Gastrocnemius medialis (tissue), 4 donors: ENCODE results near the gene TNNI3K. TPM values are rescaled to one million over a fixed set of nuclear protein-coding genes. Genes with fewer than 3 reads are reported as not detected.

ENCODE experiments used
- ATAC-seq, 2 donors: fragments of 150-250 bp; one replicate each; pipeline ENCODE4 v1.9.1; 2016
- DNase-seq, 2 donors: peaks; one replicate each; pipeline ENCODE4 v3.0.0-alpha.2; 2019
- H3K27ac ChIP-seq, 4 donors: fragments of 200-600 bp; sonication (generic); 1 replicate in 1 of 4; 2 replicates in 3 of 4; pipeline ENCODE4 v1.5.1; 2016 to 2018; ENCODE audit warnings: mild to moderate bottlenecking in 2 of 4, moderate library complexity in 1 of 4
- H3K27me3 ChIP-seq, 3 donors: fragments of 200-600 bp; sonication (generic) in 2 of 3; 1 replicate in 1 of 3; 2 replicates in 2 of 3; pipeline versions ENCODE4 v1.5.1 to v1.6.0; 2016 to 2019; ENCODE audit warnings: mild to moderate bottlenecking in 1 of 3, moderate library complexity in 1 of 3
- H3K36me3 ChIP-seq, 2 donors: fragments of 200-600 bp; sonication (generic) in 1 of 2; one replicate each; pipeline ENCODE4 v1.5.1; 2017 to 2018
- H3K4me1 ChIP-seq, 2 donors: fragments of 200-600 bp; sonication (generic) in 1 of 2; one replicate each; pipeline ENCODE4 v1.5.1; 2016 to 2017; ENCODE audit warnings: mild to moderate bottlenecking in 2 of 2
- H3K4me3 ChIP-seq, 4 donors: fragments of 200-600 bp; sonication (generic) in 3 of 4; 1 replicate in 1 of 4; 2 replicates in 3 of 4; pipeline ENCODE4 v1.5.1; 2016 to 2019; ENCODE audit warnings: mild to moderate bottlenecking in 2 of 4
- H3K9me3 ChIP-seq, 3 donors: fragments of 200-600 bp; sonication (generic) in 2 of 3; 1 replicate in 1 of 3; 2 replicates in 2 of 3; pipeline ENCODE4 v1.5.1; 2016 to 2019
- CTCF ChIP-seq, 5 experiments: fragments of 450-650 bp in 3 of 5; fragments of 200-600 bp in 2 of 5; sonication (generic) in 2 of 5; IDR thresholded peaks in 4 of 5; conservative IDR thresholded peaks in 1 of 5; 1 replicate in 4 of 5; 2 replicates in 1 of 5; pipeline ENCODE4 v1.5.1; 2016 to 2019; ENCODE audit warnings: antibody characterized with exemption in 5 of 5, mild to moderate bottlenecking in 3 of 5, moderate library complexity in 3 of 5
- POLR2A ChIP-seq, 2 donors: fragments of 450-650 bp; IDR thresholded peaks; one replicate each; pipeline ENCODE4 v1.6.1; 2017; ENCODE audit warnings: antibody characterized with exemption in 2 of 2, mild to moderate bottlenecking in 2 of 2, moderate library complexity in 2 of 2
- in situ Hi-C, 4 donors: fragments of 200-750 bp; cut with MboI; loops; one replicate each; pipeline versions ENCODE4 v1.15.0 to v1.8.0; 2017; ENCODE audit warnings: low sequenced_read_pairs in 4 of 4
- intact Hi-C: fragments of 100-400 bp; cut with DNase I; formaldehyde crosslinking; loops from one replicate; pipeline ENCODE4 v1.15.1; 2023; ENCODE audit warnings: low total_unique reads
- total RNA-seq, 4 donors: library from RNA; depleted of rRNA; stranded (reverse); fragments of >200 nt; gene quantifications; one replicate each; pipeline versions ENCODE4 v1.1.0 to v1.2.3, GENCODE V29; 2016

Gene TNNI3K
- total RNA-seq, 4 donors from 2014 or later, result 0.39 to 8.6 (median 4.0) TPM

- TF ChIP-seq CTCF (IDR thresholded peaks at IDR 0.05 in 4 of 5, conservative IDR thresholded peaks at IDR 0.05 in 1 of 5) (no peak), POLR2A (IDR thresholded peaks at IDR 0.05) (no peak)
- no peaks in the 10 kb centered on the region for H3K27me3 ChIP-seq
- H3K9me3 ChIP-seq, result no peaks in the 10 kb centered on the region
- no peak overlapping the region for H3K27ac ChIP-seq
- no peak for ATAC-seq
- in situ Hi-C loops, result no loop called here
- DNase-seq, result no peak
- intact Hi-C loops, result no loop called here
- H3K4me3 ChIP-seq, result no peak overlapping the region
- no peaks in the 10 kb centered on the region for H3K4me1 ChIP-seq
- H3K36me3 ChIP-seq, result no peaks in the 10 kb centered on the region
Observed at GRCh38 chr1:74586253-74586897, 351.2 kb downstream of the TNNI3K start.

GRCh38 chr1:74587888-74588287 lies 352.7 kb downstream of the TNNI3K start:
- H3K4me3 ChIP-seq, result no peak overlapping the region
- intact Hi-C loops (no loop called here), in situ Hi-C loops (no loop called here)
- no peak overlapping the region for H3K27ac ChIP-seq
- ATAC-seq, result no peak
- no peaks in the 10 kb centered on the region for H3K9me3 ChIP-seq
- H3K27me3 ChIP-seq, result no peaks in the 10 kb centered on the region
- DNase-seq, result no peak
- TF ChIP-seq POLR2A (IDR thresholded peaks at IDR 0.05), result no peak
- TF ChIP-seq CTCF (IDR thresholded peaks at IDR 0.05 in 4 of 5, conservative IDR thresholded peaks at IDR 0.05 in 1 of 5), result no peak
- H3K4me1 ChIP-seq, result no peaks in the 10 kb centered on the region
- no peaks in the 10 kb centered on the region for H3K36me3 ChIP-seq

- H3K4me1 ChIP-seq, result no peaks in the 10 kb centered on the region
- no peaks in the 10 kb centered on the region for H3K27me3 ChIP-seq
- no peak overlapping the region for H3K27ac ChIP-seq
- DNase-seq (no peak), ATAC-seq (no peak)
- no peak overlapping the region for H3K4me3 ChIP-seq
- H3K9me3 ChIP-seq, result no peaks in the 10 kb centered on the region
- TF ChIP-seq POLR2A (IDR thresholded peaks at IDR 0.05), result no peak
- TF ChIP-seq CTCF (IDR thresholded peaks at IDR 0.05 in 4 of 5, conservative IDR thresholded peaks at IDR 0.05 in 1 of 5), result no peak
- intact Hi-C loops (no loop called here), in situ Hi-C loops (no loop called here)
- H3K36me3 ChIP-seq, result no peaks in the 10 kb centered on the region
Observed at GRCh38 chr1:74590288-74590687, 355.1 kb downstream of the TNNI3K start.

GRCh38 chr1:74591949-74592348 lies 356.8 kb downstream of the TNNI3K start:
- in situ Hi-C loops, result no loop called here
- ATAC-seq, result no peak
- no peak for TF ChIP-seq CTCF (IDR thresholded peaks at IDR 0.05 in 4 of 5, conservative IDR thresholded peaks at IDR 0.05 in 1 of 5)
- no peak for TF ChIP-seq POLR2A (IDR thresholded peaks at IDR 0.05)

More at GRCh38 chr1:74591949-74592348, 356.8 kb downstream of the TNNI3K start:
- Histone ChIP-seq H3K36me3 (no peaks in the 10 kb centered on the region), H3K4me1 (no peaks in the 10 kb centered on the region), H3K9me3 (no peaks in the 10 kb centered on the region), H3K27me3 (no peaks in the 10 kb centered on the region), H3K4me3 (no peak overlapping the region), H3K27ac (no peak overlapping the region)
- DNase-seq, result no peak
- intact Hi-C loops, result no loop called here
